Gastroesophageal sphincter (tissue), 3 donors: ENCODE results near the gene NCKAP5.

Experiments
- CTCF ChIP-seq, 4 experiments: fragments of 200-600 bp in 2 of 4; fragments of 450-650 bp in 2 of 4; sonication (generic) in 1 of 4; IDR thresholded peaks; one replicate each; pipeline ENCODE4 v1.5.1; 2017 to 2019; ENCODE audit warnings: antibody characterized with exemption in 4 of 4, mild to moderate bottlenecking in 2 of 4, moderate library complexity in 2 of 4
- EP300 ChIP-seq: sonication (generic); formaldehyde crosslinking; IDR thresholded peaks from one replicate; pipeline ENCODE4 v1.6.1; 2017; ENCODE audit warnings: antibody characterized with exemption, mild to moderate bottlenecking
- POLR2A ChIP-seq, 2 donors: fragments of 450-650 bp; IDR thresholded peaks; one replicate each; pipeline ENCODE4 v1.6.1; 2017; ENCODE audit warnings: antibody characterized with exemption in 2 of 2, mild to moderate bottlenecking in 2 of 2, moderate library complexity in 1 of 2
- POLR2AphosphoS5 ChIP-seq: sonication (generic); formaldehyde crosslinking; IDR thresholded peaks from one replicate; pipeline ENCODE4 v1.6.1; 2017; ENCODE audit warnings: antibody characterized with exemption

GRCh38 chr2:132690664-132691303 is 877.5 kb downstream of the NCKAP5 start:
- TF ChIP-seq CTCF (IDR thresholded peaks at IDR 0.05) (no peak), POLR2A (IDR thresholded peaks at IDR 0.05) (no peak), POLR2AphosphoS5 (no peak), EP300 (no peak)
